Subcutaneous abdominal adipose tissue (tissue), 5 donors: ENCODE data around the gene ABLIM2.

Experiments used
- H3K27ac ChIP-seq: one replicate; pipeline ENCODE4 v1.7.0; 2013; ENCODE audit warnings: low read depth, mild to moderate bottlenecking, inconsistent platforms, low read length, moderate library complexity
- H3K27me3 ChIP-seq, 5 donors: one replicate each; pipeline ENCODE4 v1.7.0; 2013; ENCODE audit warnings: low read length in 5 of 5, inconsistent platforms in 1 of 5; ENCODE audit not compliant: control insufficient read depth in 5 of 5, insufficient read depth in 4 of 5
- H3K36me3 ChIP-seq, 5 donors: one replicate each; pipeline ENCODE4 v1.7.0; 2013; ENCODE audit warnings: low read length in 5 of 5; ENCODE audit not compliant: control insufficient read depth in 5 of 5, insufficient read depth in 5 of 5
- H3K4me1 ChIP-seq, 5 donors: one replicate each; pipeline ENCODE4 v1.7.0; 2013; ENCODE audit warnings: low read length in 5 of 5, mild to moderate bottlenecking in 3 of 5, moderate library complexity in 1 of 5; ENCODE audit not compliant: control insufficient read depth in 5 of 5, insufficient read depth in 5 of 5
- H3K4me3 ChIP-seq, 5 donors: one replicate each; pipeline ENCODE4 v1.7.0; 2013; ENCODE audit warnings: low read length in 5 of 5, low read depth in 1 of 5
- H3K9ac ChIP-seq, 5 donors: one replicate each; pipeline ENCODE4 v1.7.0; 2013; ENCODE audit warnings: low read length in 5 of 5, mild to moderate bottlenecking in 4 of 5, moderate library complexity in 3 of 5
- H3K9me3 ChIP-seq, 5 donors: one replicate each; pipeline ENCODE4 v1.7.0; 2013; ENCODE audit warnings: low read length in 5 of 5; ENCODE audit not compliant: control insufficient read depth in 5 of 5
- donor health status: healthy.
- donor health status: healthy.
- donor health status: healthy.
- donor health status: healthy.
- donor health status: healthy.

Gene ABLIM2

DNA sequence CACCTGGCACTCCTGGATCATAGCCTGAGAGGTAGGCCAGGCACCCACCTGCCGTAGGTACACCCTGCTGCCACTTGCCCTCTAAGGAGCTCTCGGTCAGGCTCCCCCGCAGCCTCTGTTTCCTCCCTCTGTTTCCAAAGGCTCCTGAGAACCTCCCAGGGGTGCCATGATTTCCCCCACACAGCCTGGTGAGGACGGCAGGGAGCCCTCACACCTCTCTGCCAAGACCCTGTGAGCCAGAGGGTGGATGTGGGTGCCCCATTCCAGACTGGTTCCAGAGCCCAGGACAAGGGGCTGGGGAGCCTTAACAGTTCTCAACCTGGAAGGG is 1.6 kb upstream of the ABLIM2 start:
- Histone ChIP-seq H3K9me3 (no peaks in the 10 kb centered on the region), H3K27ac (no peak overlapping the region), H3K27me3 (peaks cover 0 to 3% (median 3%) of the 10 kb centered on the region in 5 donors), H3K36me3 (no peaks in the 10 kb centered on the region), H3K4me1 (peaks cover 0 to 31% (median 25%) of the 10 kb centered on the region in 5 donors), H3K4me3 (peak overlapping the region in 1 of 5 donors; percentile 46), H3K9ac (peak overlapping the region in 1 of 5 donors; percentile 37)

DNA sequence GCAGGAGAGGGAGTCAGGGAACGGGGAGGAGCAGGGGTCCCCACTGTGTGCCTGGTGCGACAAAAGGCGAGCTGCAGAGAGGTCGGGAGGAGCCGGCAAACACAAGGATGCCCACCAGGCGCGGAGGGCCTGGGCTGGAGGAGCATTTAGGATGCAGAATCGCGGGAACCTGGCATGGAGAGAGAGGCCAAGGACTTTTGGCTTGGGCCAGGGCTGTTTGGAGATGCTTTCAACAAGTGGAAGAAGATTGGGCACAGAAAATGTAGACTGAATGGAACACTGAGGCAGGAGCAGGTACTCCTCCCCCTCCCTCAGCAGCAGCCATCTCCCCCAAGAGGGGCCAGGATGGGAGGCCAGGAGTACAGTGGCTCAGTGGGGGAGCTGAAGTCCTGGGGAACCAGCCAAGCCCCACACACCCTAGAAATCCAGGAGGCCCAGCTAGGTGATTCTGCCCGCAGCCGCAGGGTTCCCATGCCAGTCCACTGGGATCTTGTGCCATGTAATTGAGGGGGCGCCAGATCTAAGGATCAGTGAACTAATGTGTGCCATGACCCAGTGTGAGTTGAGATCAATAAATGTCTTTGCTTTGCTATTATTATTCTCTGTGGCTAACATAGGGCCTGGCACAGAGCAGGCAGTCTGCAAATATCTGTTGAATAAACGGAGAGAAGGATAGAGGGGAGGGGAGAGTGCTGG is 1.1 kb upstream of the ABLIM2 start:
- Histone ChIP-seq H3K27ac (no peak overlapping the region), H3K36me3 (no peaks in the 10 kb centered on the region), H3K27me3 (peaks cover 0 to 3% (median 3%) of the 10 kb centered on the region in 5 donors), H3K4me1 (peaks cover 0 to 31% (median 25%) of the 10 kb centered on the region in 5 donors), H3K9me3 (no peaks in the 10 kb centered on the region), H3K9ac (peak overlapping the region in 4 of 5 donors; percentile 52 to 87 (median 78)), H3K4me3 (peak overlapping the region; percentile 46 to 99 (median 95))

DNA sequence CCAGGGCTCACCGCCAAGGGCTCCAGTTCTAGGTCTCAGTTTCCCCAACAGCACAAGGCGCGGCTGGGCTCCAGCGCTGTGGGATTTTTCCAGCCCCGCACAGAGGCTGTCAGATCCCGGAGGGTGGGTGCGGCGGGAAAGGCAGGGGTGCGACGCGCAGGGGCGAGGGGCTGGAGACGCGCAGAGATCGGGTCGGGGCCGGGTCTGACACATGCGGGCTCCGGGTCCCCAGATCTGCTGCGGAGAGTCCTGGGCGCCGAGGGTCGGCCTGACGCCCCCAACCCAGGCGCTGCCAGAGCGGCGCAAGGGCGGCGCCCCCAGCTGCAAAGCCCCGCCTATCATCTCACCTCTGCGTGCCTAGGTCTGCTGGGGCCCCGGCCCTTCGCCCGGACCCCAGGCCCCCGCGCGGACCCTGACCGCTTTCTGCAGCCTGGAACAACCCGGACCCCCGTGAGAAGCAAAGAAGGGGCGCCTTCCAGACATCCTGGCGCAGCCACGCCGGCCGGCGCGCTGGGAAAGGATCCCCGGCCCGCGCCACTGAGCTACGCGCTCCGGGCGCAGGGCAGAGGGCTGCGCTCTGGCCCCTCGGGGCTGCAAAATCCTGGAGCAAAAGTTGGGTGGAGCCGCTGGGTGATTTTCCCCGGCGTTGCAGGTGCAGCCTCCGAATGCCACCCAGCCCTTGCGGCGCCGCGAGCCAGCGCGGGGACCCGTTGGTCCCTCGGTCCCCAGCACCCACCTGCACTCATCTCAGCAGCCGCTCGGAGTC is 486 bp downstream of the ABLIM2 start:
- Histone ChIP-seq H3K4me1 (peaks cover 0 to 31% (median 25%) of the 10 kb centered on the region in 5 donors), H3K9ac (peak overlapping the region in 3 of 5 donors; percentile 22 to 68 (median 62)), H3K27me3 (peaks cover 0 to 3% (median 3%) of the 10 kb centered on the region in 5 donors), H3K4me3 (peak overlapping the region in 4 of 5 donors; percentile 75 to 88 (median 80)), H3K27ac (no peak overlapping the region), H3K9me3 (no peaks in the 10 kb centered on the region), H3K36me3 (no peaks in the 10 kb centered on the region)

DNA sequence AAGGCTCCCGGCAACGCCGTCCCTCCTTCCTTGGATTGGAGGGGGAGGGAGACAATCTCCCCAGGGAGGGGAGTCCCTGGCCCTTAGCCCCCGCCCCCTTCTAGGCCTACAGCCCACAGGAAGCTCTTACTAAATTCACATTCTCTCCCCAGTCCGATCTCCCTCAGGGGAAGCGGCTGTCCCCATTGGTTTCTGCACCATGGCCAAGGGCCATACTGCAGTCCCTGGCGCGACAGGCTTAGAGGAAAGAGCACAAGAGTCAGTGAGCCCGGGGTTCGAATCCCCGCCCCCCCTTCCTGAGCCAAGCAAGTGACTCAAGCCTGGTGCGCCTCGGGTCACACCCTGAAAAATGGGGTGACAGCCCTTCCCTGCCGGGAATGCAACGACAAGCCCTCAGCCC is 1.1 kb downstream of the ABLIM2 start:
- Histone ChIP-seq H3K27me3 (peaks cover 0 to 3% (median 0%) of the 10 kb centered on the region in 5 donors), H3K9ac (peak overlapping the region in 3 of 5 donors; percentile 22 to 68 (median 62)), H3K9me3 (no peaks in the 10 kb centered on the region), H3K27ac (no peak overlapping the region), H3K4me3 (peak overlapping the region; percentile 18 to 85 (median 75)), H3K4me1 (peaks cover 0 to 31% (median 25%) of the 10 kb centered on the region in 5 donors), H3K36me3 (no peaks in the 10 kb centered on the region)

DNA sequence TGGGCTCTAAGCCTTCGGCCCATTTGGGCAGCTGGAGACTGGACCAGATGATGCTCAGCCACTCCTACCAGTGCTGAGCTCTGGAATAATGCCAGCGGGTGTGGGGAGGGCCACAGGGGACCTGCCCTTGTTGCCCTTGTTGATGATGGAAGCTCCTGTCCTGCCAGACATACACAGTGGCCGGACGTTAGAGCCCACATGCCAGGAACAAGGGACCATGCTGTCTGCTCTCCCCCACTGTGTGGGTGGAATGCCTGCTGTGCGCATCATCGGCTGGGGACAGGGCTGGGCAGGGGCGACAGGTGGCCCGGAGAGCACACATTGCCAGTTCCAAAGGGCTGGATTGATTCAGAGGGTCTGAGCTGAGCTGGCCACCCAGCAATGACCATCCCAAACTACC is 2.0 kb downstream of the ABLIM2 start:
- Histone ChIP-seq H3K36me3 (no peaks in the 10 kb centered on the region), H3K27ac (no peak overlapping the region), H3K9ac (no peak overlapping the region), H3K27me3 (peaks cover 0 to 4% (median 0%) of the 10 kb centered on the region in 5 donors), H3K4me1 (peaks cover 0 to 31% (median 25%) of the 10 kb centered on the region in 5 donors), H3K9me3 (no peaks in the 10 kb centered on the region), H3K4me3 (no peak overlapping the region)

DNA sequence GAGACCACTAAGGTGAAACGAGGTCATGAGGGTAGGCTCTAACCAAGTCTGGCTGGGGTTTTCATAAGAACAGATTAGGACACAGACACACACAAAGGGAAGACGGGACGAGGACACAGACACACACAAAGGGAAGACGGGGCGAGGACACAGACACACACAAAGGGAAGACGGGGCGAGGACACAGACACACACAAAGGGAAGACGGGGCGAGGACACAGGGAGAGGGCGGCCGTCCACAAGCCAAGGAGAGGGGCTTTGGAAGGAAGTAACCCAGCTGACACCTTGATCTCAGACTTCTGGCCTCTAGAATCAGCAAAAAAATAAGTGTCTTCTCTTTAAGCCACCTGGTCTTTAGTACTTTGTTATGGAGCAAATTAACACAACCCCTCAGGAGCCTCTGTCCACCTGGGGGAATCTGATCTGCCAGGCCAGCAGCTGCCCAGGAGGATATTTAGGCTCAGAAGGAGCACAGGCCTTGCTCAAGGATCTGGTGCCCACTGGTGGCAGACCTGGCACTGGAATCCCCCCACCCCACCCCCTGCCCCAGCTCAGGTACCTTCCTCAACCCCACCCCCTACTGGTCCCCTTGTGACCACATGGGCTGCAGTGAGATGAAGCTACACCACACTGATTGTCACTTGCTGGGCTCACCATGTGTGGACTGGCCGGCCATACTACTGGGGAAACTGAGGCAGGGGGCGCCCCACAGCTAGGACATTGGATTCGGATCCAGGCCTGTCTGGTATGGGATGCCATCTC is 2.8 kb downstream of the ABLIM2 start:
- H3K4me1 ChIP-seq: peaks cover 0 to 31% (median 25%) of the 10 kb centered on the region in 5 donors
- no peaks in the 10 kb centered on the region for H3K36me3 ChIP-seq
- H3K9ac ChIP-seq: no peak overlapping the region
- peaks cover 0 to 4% (median 0%) of the 10 kb centered on the region in 5 donors for H3K27me3 ChIP-seq
- no peak overlapping the region for H3K27ac ChIP-seq
- no peak overlapping the region for H3K4me3 ChIP-seq
- H3K9me3 ChIP-seq: no peaks in the 10 kb centered on the region

DNA sequence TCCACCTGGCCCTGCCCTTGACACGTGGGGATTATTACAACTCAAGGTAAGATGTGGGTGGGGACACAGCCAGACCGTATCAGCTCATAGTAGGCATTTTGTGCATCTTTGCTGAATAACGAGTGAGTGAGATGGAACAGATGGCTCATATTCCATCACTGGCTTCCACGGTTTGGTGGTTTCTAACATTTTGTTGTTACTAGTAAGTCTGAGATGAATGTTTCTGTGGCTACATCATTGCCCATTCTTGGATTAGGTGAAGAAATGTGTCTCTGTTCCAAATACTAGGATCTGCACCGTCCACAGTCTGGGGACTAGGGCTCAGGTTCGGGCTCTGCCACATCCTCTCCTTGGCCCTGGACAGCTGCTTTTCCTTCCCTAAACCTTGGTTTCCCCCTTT is 3.6 kb downstream of the ABLIM2 start:
- no peak overlapping the region for H3K9ac ChIP-seq
- no peaks in the 10 kb centered on the region for H3K36me3 ChIP-seq
- H3K9me3 ChIP-seq: no peaks in the 10 kb centered on the region
- no peak overlapping the region for H3K4me3 ChIP-seq
- H3K4me1 ChIP-seq: peaks cover 0 to 27% (median 25%) of the 10 kb centered on the region in 5 donors
- H3K27ac ChIP-seq: no peak overlapping the region
- H3K27me3 ChIP-seq: peaks cover 0 to 7% (median 0%) of the 10 kb centered on the region in 5 donors

DNA sequence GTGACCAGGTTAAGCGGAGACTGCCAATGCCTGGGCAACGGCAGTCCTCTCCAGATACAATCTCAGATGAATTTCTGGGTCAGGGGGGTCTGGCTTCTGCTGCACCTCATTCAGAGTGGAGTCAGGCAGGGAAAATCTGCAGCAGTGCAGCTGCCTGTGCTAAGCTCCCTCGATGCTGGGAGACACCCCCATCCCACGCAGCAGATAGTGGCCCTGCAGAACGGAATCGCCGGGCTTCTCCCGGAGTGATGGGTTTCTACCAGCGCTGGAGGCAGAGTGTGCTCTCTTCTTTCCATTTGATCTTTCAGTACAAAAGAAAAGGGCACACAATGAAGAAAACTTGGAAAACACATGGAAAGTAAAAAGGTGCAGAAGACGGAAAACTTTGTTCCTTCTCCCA is 5.2 kb downstream of the ABLIM2 start:
- H3K4me1 ChIP-seq: peaks cover 0 to 14% (median 12%) of the 10 kb centered on the region in 5 donors
- H3K9ac ChIP-seq: no peak overlapping the region
- H3K27ac ChIP-seq: no peak overlapping the region

DNA sequence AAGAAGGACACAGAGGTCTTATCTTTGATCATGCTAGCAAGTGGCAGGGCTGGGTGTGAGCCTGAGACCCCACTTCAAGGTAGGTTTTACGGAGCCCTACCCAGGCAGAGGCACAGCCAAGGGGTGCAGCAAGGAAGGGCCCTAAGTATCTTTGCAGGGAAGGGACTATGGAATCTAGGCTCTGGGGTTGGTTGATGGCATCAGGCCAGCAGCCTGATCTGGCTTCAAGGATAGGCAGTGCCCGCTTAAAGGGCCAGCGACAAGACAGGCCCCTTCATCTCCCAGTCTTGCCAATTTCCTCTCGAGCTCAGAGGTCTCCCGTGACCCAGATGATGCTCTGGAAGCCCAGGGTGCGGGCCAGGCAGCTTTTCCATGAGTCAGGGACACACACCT is 5.8 kb downstream of the ABLIM2 start:
- H3K27ac ChIP-seq: no peak overlapping the region
- no peak overlapping the region for H3K4me3 ChIP-seq
- peaks cover 0 to 8% (median 6%) of the 10 kb centered on the region in 5 donors for H3K4me1 ChIP-seq
- no peaks in the 10 kb centered on the region for H3K9me3 ChIP-seq
- H3K9ac ChIP-seq: no peak overlapping the region
- H3K36me3 ChIP-seq: no peaks in the 10 kb centered on the region
- peaks cover 0 to 10% (median 0%) of the 10 kb centered on the region in 5 donors for H3K27me3 ChIP-seq

More for the DNA sequence above, 5.2 kb downstream of the ABLIM2 start:
- Histone ChIP-seq H3K9me3 (no peaks in the 10 kb centered on the region), H3K36me3 (no peaks in the 10 kb centered on the region), H3K4me3 (no peak overlapping the region), H3K27me3 (peaks cover 0 to 7% (median 0%) of the 10 kb centered on the region in 5 donors)
